22Rv1 (cell line): ENCODE measurements around the gene SLC24A4.

Source experiments
- H3K27ac ChIP-seq: fragments of 450-650 bp; 2 replicates; pipeline ENCODE4 v1.5.1; 2017
- CTCF ChIP-seq: fragments of 450-650 bp; IDR thresholded peaks from 2 replicates; pipeline ENCODE4 v1.5.1; 2017; ENCODE audit warnings: mild to moderate bottlenecking
- ZFX ChIP-seq: fragments of 450-650 bp; IDR thresholded peaks from 2 replicates; pipeline ENCODE4 v1.6.1; 2017; ENCODE audit warnings: antibody characterized with exemption, borderline replicate concordance

Gene SLC24A4

GRCh38 chr14:92351750-92352149 is 28.8 kb downstream of the SLC24A4 start:
- no peak for TF ChIP-seq ZFX
- TF ChIP-seq CTCF = no peak
- no peak overlapping the region for H3K27ac ChIP-seq

GRCh38 chr14:92352158-92352985 is 29.4 kb downstream of the SLC24A4 start:
- H3K27ac ChIP-seq = no peak overlapping the region
- no peak for TF ChIP-seq ZFX
- TF ChIP-seq CTCF = peak; percentile 50

- TF ChIP-seq ZFX (no peak), CTCF (no peak)
Measured at GRCh38 chr14:92353447-92353846, 30.5 kb downstream of the SLC24A4 start.

GRCh38 chr14:92356677-92357076 is 33.7 kb downstream of the SLC24A4 start:
- H3K27ac ChIP-seq = no peak overlapping the region
- TF ChIP-seq CTCF = no peak
- TF ChIP-seq ZFX = no peak

More at GRCh38 chr14:92353447-92353846, 30.5 kb downstream of the SLC24A4 start:
- no peak overlapping the region for H3K27ac ChIP-seq

GRCh38 chr14:92360651-92361370 is 37.8 kb downstream of the SLC24A4 start:
- H3K27ac ChIP-seq = no peak overlapping the region
- TF ChIP-seq ZFX = no peak
- no peak for TF ChIP-seq CTCF

GRCh38 chr14:92362781-92363235 is 39.8 kb downstream of the SLC24A4 start:
- no peak overlapping the region for H3K27ac ChIP-seq
- TF ChIP-seq CTCF = no peak
- no peak for TF ChIP-seq ZFX

- no peak overlapping the region for H3K27ac ChIP-seq
- TF ChIP-seq ZFX (no peak), CTCF (no peak)
Measured at GRCh38 chr14:92366237-92366636, 43.3 kb downstream of the SLC24A4 start.
